SK-N-SH treated with all-trans-retinoic acid at 6 μM for 48 hours (cell line): ENCODE measurements around the gene GNRHR.

Experiments used
- ESRRG ChIP-seq: fragments of 250-450 bp; sonication (Bioruptor Pico); IDR thresholded peaks from 2 replicates; pipeline ENCODE4 v1.6.1; 2021; ENCODE audit warnings: mild to moderate bottlenecking
- PATZ1 ChIP-seq: fragments of 250-450 bp; sonication (Bioruptor Pico); IDR thresholded peaks from 2 replicates; pipeline ENCODE4 v1.8.0; 2020; ENCODE audit warnings: mild to moderate bottlenecking, moderate library complexity, borderline replicate concordance
- RARB ChIP-seq: fragments of 250-450 bp; sonication (Bioruptor Pico); IDR thresholded peaks from 2 replicates; pipeline ENCODE4 v1.8.0; 2021; ENCODE audit warnings: mild to moderate bottlenecking, moderate library complexity
- TSHZ2 ChIP-seq: fragments of 250-450 bp; sonication (Bioruptor Pico); IDR thresholded peaks from 2 replicates; pipeline ENCODE4 v1.5.0; 2020; ENCODE audit warnings: mild to moderate bottlenecking, moderate library complexity
- ZFP3 ChIP-seq: fragments of 250-450 bp; sonication (Bioruptor Pico); IDR thresholded peaks from 2 replicates; pipeline ENCODE4 v1.5.0; 2020; ENCODE audit warnings: mild to moderate bottlenecking, moderate library complexity
- ZFP30 ChIP-seq: fragments of 450-650 bp; formaldehyde crosslinking; IDR thresholded peaks from 2 replicates; pipeline ENCODE4 v1.5.0; 2022; ENCODE audit warnings: mild to moderate bottlenecking, moderate library complexity
- ZNF565 ChIP-seq: fragments of 450-650 bp; formaldehyde crosslinking; conservative IDR thresholded peaks from 2 replicates; pipeline ENCODE4 v1.5.0; 2020; ENCODE audit warnings: low read depth, mild to moderate bottlenecking, moderate library complexity

- TF ChIP-seq RARB, result no peak
- no peak for TF ChIP-seq PATZ1
- no peak for TF ChIP-seq TSHZ2 (CRISPR knock-in tag)
- no peak for TF ChIP-seq ESRRG (CRISPR knock-in tag)
- TF ChIP-seq ZFP3, result no peak
- no peak for TF ChIP-seq ZNF565 (CRISPR knock-in tag)
- TF ChIP-seq ZFP30 (CRISPR knock-in tag), result no peak
These were observed 31.3 kb upstream of the GNRHR start for GRCh38 chr4:67785528-67785927.
